ENCODE results near the gene PTPRA.

DNA sequence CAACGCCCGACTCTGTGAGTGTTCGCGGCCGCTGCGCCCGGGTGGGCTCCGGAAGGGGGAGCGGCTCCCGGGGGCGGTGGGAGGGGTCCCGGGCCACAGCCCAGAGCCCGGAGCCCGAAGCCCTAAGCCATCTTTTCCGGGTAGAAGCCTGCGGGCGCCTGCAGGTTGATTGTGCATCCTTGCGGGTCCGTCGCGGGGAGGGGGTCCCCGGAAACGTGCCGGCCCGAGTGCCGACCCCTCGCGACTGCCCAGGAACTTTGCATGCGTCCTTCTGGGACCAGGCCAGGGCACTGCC lies 413 bp downstream of the PTPRA start:
- TF ChIP-seq, protein P1, sequence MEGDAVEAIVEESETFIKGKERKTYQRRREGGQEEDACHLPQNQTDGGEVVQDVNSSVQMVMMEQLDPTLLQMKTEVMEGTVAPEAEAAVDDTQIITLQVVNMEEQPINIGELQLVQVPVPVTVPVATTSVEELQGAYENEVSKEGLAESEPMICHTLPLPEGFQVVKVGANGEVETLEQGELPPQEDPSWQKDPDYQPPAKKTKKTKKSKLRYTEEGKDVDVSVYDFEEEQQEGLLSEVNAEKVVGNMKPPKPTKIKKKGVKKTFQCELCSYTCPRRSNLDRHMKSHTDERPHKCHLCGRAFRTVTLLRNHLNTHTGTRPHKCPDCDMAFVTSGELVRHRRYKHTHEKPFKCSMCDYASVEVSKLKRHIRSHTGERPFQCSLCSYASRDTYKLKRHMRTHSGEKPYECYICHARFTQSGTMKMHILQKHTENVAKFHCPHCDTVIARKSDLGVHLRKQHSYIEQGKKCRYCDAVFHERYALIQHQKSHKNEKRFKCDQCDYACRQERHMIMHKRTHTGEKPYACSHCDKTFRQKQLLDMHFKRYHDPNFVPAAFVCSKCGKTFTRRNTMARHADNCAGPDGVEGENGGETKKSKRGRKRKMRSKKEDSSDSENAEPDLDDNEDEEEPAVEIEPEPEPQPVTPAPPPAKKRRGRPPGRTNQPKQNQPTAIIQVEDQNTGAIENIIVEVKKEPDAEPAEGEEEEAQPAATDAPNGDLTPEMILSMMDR (conservative IDR thresholded peaks at IDR 0.05; ENCODE audit: low read depth, low read length), result no peak
- no peak for TF ChIP-seq CHD1 (IDR thresholded peaks at IDR 0.05; ENCODE audit: low read depth, low read length)
- TF ChIP-seq MXI1 (IDR thresholded peaks at IDR 0.05; ENCODE audit: borderline replicate concordance, low read depth, low read length), result no peak
- no peak for TF ChIP-seq POLR2A (IDR thresholded peaks at IDR 0.05; ENCODE audit: low read depth, low read length)

Data from IMR-90 (cell line).